Measurements from ENCODE around the gene ZNF440.
"Not testable (repeated sequence)": the region's sequence is repeated elsewhere in the genome, so short reads cannot be mapped to it uniquely, and the experiment has no call there.

ZNF440 gene

DNA sequence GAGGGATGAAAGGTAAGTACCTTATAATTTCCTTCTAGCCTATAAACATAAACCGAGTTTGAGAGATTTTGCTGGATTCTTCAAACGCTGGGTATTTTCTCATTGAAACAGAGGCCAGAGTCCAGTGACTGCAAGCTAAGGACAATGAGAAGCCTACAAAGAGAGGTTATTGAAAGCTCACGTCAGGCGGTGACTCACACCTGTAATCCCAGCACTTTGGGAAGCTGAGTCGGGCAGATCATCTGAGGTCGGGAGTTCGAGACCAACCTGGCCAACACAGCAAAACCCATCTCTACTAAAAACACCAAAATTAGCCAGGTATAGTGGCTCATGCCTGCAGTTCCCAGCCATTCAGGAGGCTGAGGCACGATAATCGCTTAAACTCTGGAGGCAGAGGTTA lies 58.6 kb downstream of the ZNF440 start:
- H3K9me2 ChIP-seq (replicated peaks; ENCODE audit: low read depth, low read length) = no peaks in the 10 kb centered on the region
- H4K20me1 ChIP-seq (ENCODE audit: insufficient read depth, low read length, poor library complexity, severe bottlenecking) = no peaks in the 10 kb centered on the region
- H3K9ac ChIP-seq (ENCODE audit: low read depth, low read length, poor library complexity, severe bottlenecking) = no peak overlapping the region
- H3F3A ChIP-seq (ENCODE audit: low read depth) = no peaks in the 10 kb centered on the region
- peaks cover 20% of the 10 kb centered on the region for H3K36me3 ChIP-seq (ENCODE audit: insufficient read depth, low read length)
- no peak overlapping the region for H2AFZ ChIP-seq (ENCODE audit: low read length)
- TF ChIP-seq EZH2phosphoT487 (IDR thresholded peaks at IDR 0.05; ENCODE audit: borderline replicate concordance) = no peak
- TF ChIP-seq, protein P1, sequence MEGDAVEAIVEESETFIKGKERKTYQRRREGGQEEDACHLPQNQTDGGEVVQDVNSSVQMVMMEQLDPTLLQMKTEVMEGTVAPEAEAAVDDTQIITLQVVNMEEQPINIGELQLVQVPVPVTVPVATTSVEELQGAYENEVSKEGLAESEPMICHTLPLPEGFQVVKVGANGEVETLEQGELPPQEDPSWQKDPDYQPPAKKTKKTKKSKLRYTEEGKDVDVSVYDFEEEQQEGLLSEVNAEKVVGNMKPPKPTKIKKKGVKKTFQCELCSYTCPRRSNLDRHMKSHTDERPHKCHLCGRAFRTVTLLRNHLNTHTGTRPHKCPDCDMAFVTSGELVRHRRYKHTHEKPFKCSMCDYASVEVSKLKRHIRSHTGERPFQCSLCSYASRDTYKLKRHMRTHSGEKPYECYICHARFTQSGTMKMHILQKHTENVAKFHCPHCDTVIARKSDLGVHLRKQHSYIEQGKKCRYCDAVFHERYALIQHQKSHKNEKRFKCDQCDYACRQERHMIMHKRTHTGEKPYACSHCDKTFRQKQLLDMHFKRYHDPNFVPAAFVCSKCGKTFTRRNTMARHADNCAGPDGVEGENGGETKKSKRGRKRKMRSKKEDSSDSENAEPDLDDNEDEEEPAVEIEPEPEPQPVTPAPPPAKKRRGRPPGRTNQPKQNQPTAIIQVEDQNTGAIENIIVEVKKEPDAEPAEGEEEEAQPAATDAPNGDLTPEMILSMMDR (conservative IDR thresholded peaks at IDR 0.05; ENCODE audit: low read length) = no peak
- no peak overlapping the region for H3K4me3 ChIP-seq (ENCODE audit: low read length, poor library complexity, severe bottlenecking)
- peaks cover 25% of the 10 kb centered on the region for H3K9me3 ChIP-seq (ENCODE audit: insufficient read depth, low read depth, low read length)
- no peaks in the 10 kb centered on the region for H3K27me3 ChIP-seq (ENCODE audit: insufficient read depth, low read length, poor library complexity, severe bottlenecking)
- no peak overlapping the region for H3K4me2 ChIP-seq (ENCODE audit: low read depth, low read length, poor library complexity, severe bottlenecking)
- H3K79me2 ChIP-seq (ENCODE audit: insufficient read depth, low read length) = no peaks in the 10 kb centered on the region
- no peaks in the 10 kb centered on the region for H3K4me1 ChIP-seq (ENCODE audit: insufficient read depth, low read length, poor library complexity, severe bottlenecking)

DNA sequence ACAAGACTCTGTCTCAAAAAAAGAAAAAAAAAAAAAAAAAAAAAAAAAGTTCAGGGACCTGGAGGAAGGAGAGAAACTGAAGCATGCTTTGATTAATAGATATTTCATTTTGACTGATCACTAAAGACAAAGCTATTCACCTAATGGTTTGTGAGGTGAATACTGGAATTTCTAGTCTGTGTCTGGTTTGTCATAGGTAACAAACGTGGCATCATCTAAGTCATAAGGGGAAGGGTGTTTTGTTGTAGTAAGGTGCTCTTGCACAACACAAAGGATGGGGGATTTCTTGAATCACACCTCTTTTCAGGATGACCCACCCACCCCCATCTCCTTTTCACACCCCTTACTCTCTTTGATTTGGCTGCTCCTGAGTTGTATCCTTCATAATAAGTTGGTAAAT lies 59.7 kb downstream of the ZNF440 start:
- Histone ChIP-seq H4K20me1 (ENCODE audit: insufficient read depth, low read length, poor library complexity, severe bottlenecking) (no peaks in the 10 kb centered on the region), H3F3A (ENCODE audit: low read depth) (no peaks in the 10 kb centered on the region), H3K4me1 (ENCODE audit: insufficient read depth, low read length, poor library complexity, severe bottlenecking) (no peaks in the 10 kb centered on the region), H3K27me3 (ENCODE audit: insufficient read depth, low read length, poor library complexity, severe bottlenecking) (no peaks in the 10 kb centered on the region), H3K79me2 (ENCODE audit: insufficient read depth, low read length) (no peaks in the 10 kb centered on the region), H2AFZ (ENCODE audit: low read length) (no peak overlapping the region), H3K4me2 (ENCODE audit: low read depth, low read length, poor library complexity, severe bottlenecking) (no peak overlapping the region), H3K36me3 (ENCODE audit: insufficient read depth, low read length) (peaks cover 9% of the 10 kb centered on the region), H3K9ac (ENCODE audit: low read depth, low read length, poor library complexity, severe bottlenecking) (no peak overlapping the region), H3K9me3 (ENCODE audit: insufficient read depth, low read depth, low read length) (peaks cover 14% of the 10 kb centered on the region), H3K4me3 (ENCODE audit: low read length, poor library complexity, severe bottlenecking) (no peak overlapping the region), H3K9me2 (replicated peaks; ENCODE audit: low read depth, low read length) (no peaks in the 10 kb centered on the region)
- no peak for TF ChIP-seq EZH2phosphoT487 (IDR thresholded peaks at IDR 0.05; ENCODE audit: borderline replicate concordance)
- TF ChIP-seq, protein P1 (conservative IDR thresholded peaks at IDR 0.05; ENCODE audit: low read length) = no peak

DNA sequence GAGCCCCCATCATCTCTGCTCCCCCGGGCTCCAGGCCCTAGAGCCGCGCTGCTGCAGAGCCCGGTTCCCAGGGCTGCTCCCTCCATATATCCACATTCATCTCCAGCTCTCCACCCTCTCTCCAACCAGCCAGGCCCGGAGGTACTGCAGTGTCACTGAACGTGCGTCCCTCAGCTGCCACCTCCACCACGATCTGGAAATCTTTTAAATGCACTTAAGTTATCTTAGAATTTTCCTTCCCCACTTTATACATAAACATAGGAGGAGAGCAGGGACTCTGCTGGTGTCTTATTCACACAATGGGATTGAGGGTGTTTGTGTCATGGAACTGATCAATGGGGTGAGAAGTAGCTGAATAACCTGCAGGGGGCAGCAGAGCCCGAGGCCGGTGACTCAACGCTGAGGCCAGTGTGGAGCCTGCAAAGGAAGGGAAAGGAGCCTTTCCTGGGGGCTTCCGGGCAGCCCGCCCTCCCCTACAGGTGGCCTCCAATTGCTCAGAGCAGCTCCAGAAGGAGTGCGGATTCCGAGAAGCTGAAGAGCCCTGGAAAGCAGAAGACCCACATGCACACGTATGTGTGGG lies 65.7 kb downstream of the ZNF440 start:
- H3K4me2 ChIP-seq (ENCODE audit: low read depth, low read length, poor library complexity, severe bottlenecking); H3K27me3 ChIP-seq (ENCODE audit: insufficient read depth, low read length, poor library complexity, severe bottlenecking); H3K9me3 ChIP-seq (ENCODE audit: insufficient read depth, low read depth, low read length); H3K79me2 ChIP-seq (ENCODE audit: insufficient read depth, low read length); H3K9me2 ChIP-seq (replicated peaks; ENCODE audit: low read depth, low read length); H3K36me3 ChIP-seq (ENCODE audit: insufficient read depth, low read length); H3K9ac ChIP-seq (ENCODE audit: low read depth, low read length, poor library complexity, severe bottlenecking); H2AFZ ChIP-seq (ENCODE audit: low read length); H4K20me1 ChIP-seq (ENCODE audit: insufficient read depth, low read length, poor library complexity, severe bottlenecking); H3K4me3 ChIP-seq (ENCODE audit: low read length, poor library complexity, severe bottlenecking); H3K4me1 ChIP-seq (ENCODE audit: insufficient read depth, low read length, poor library complexity, severe bottlenecking); H3F3A ChIP-seq (ENCODE audit: low read depth): not testable (repeated sequence)
- TF ChIP-seq, protein P1 (conservative IDR thresholded peaks at IDR 0.05; ENCODE audit: low read length) = peak; percentile 56
